ENCODE measurements around the gene S1PR3.

Gene S1PR3

DNA sequence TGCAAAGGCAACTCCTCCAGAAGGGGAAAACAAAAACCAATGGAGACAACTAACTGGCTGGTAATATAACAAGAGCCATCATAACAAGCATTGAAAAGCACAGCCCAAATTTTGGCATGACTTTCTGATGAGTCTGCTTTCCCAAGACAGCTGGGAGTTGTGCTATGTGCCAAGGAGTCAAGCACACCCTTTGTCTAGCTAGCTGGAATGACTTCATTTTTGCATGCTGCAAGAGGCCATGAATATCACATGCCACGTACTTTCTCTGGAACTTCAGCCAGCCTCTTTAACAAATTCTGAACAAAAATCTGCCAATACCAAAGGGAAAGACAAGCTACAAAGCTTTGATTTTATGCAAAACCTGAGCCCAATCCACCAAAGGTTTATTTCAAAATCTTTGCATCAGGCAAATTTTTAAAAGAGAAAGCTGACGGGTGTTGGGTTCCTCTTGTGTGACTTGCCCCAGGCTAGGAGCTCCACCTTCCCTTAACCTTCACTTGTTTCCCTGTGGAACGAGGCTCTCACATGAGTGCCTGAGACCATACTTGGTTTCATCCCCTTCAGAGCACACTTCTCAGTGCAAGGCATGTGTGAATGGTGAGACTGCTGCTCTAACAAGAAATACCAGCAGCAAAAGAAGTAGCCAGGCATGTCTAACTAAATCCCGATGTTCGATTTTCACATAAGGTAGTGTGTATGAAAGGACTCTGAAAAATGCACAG is 47.3 kb downstream of the S1PR3 start:
- DNase-seq (ENCODE audit: low spot score) = peak; percentile 86

DNA sequence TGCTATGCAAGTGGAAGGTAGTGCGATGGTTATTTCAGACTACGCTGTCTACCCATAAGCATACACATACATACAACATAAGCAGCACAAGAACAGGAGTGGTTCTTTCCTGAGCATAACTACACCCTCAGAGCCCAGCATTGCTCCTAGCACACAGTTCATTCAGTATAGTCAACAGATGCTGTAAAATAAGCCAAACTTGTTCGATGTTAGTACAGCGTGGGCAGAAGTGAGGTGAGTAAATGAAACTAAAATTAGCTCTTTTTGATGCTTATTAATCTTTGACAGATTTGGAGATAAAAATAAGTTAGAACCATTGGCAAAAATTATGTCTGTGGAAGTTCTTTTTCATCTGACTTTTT is 47.8 kb downstream of the S1PR3 start:
- DNase-seq (ENCODE audit: low spot score) = no peak

DNA sequence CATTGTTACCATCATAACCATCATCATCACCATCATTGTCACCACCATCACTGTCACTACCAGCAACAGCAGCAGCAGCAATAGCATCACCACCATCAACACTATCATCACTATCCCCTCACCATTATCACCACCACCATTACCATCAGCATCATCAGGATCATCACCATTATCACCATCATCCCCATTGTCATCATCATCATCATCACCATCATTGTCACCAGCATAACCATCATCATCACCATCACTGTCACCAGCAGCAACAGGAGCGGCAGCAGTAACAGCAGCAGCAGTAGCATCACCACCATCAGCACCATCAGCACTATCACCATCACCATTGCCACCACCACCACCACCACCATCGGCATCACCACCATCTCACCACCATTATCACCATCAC is 48.4 kb downstream of the S1PR3 start:
- DNase-seq (ENCODE audit: low spot score) = no peak

DNA sequence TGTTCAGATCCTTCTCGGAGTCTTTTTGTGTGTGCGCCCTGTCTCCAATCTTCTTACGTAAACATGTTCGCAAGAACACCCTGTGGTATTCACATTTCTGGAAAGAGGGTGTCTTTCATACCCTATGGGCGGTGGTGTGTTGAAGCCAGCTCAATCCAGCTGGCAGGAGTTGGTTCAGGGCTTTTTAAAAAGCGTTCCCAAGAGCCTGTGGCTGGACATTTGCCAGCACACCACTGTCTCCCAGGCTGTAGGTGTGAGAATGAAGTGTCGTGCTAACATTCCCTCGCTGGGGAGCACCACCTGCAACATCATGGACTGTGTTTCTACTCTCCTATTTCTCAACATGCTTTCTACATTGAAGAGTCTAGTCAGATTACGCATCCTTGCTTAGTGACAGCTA is 51.7 kb downstream of the S1PR3 start:
- no peak for DNase-seq (ENCODE audit: low spot score)

DNA sequence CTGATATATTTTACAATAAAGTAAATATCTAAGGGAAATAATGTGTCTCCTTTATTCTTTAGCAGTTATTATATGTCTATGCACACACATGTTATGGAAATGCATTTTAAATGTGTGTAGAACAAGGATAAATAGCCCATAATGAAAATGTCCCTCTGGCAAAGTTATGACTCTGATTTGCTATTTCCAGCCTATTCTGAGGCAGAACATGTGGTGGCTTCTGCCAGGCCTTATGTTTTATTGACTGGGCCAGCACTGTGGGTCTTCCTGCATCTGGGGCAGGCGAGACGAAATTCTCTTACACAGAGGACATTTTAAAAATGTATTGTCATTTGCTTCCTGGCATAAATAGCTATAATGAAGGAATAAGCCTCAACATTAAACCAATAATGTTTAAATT is 52.8 kb downstream of the S1PR3 start:
- no peak for DNase-seq (ENCODE audit: low spot score)

DNA sequence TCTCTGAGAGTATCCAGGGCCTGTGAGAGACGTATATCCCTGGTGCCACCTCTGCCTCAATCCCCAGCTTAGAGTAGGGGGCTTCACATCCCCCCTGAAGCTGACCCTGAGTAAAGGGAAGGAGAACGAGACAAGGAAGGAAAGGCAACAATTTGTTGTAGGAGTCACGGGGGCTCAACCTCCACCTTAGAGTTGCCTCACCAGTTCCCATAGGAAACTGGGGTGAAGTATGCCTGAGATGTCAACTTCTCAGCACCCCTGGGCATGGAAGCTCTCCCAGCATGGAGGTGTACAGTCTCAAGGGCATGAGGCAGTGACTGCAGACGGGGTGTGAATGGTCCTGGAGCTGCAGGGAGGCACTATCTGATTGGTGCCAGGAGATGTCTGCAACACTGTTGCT is 53.6 kb downstream of the S1PR3 start:
- DNase-seq (ENCODE audit: low spot score) = no peak

DNA sequence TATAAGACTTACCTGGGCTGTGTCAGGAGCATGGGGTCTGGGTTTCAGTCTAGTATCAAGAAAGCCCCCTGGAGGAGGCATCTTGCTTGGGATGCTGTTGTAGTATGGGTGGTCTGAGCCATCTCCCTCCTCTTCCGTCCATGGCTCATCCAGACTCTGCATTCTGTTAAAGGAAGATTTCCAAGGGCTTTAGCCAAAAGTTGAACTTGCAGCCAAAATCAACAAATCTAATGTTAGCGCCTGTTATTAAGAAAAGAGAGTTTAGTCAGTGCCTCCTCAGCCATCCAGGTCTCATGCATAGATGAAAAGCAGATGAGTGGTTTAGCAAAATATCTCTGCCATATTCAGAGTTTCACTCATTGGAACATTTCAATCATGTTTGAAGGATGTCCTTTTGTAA is 55.6 kb downstream of the S1PR3 start:
- DNase-seq (ENCODE audit: low spot score) = peak; percentile 56

DNA sequence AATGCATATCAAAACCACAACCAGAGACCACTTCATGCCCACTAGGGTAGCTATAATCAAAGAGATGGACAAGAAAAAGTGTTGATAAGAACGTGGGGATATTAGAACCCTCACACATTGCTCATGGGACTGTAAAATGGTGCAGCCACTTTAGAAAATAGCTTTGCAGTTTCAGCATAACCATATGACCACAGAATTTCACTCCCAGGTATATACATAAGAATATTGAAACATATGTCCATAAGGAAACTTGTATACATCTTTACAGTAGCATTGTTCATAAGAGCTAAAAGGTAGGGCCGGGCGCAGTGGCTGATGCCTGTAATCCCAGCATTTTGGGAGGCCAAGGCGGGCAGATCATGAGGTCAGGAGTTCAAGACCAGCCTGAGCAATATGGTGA is 56.4 kb downstream of the S1PR3 start:
- no peak for DNase-seq (ENCODE audit: low spot score)

DNA sequence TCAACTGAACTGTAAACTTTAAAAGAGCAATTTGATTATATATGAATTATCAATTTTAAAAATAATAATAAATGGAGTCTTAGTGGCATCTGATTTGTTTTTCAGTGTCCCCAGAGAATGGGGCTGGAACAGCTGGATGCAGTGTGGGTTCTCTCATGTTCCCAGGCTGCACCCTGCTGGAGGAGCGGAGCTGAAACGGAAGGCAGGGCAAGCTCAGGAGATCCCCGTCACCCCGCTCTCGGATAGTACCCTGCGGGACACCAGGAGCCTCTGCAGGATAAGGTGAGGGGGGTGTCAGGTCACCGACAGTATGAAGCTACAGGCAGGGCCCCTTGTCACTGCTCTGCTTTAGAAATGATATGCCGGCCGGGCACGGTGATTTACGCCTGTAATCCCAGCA is 57.3 kb downstream of the S1PR3 start:
- no peak for DNase-seq (ENCODE audit: low spot score)

DNA sequence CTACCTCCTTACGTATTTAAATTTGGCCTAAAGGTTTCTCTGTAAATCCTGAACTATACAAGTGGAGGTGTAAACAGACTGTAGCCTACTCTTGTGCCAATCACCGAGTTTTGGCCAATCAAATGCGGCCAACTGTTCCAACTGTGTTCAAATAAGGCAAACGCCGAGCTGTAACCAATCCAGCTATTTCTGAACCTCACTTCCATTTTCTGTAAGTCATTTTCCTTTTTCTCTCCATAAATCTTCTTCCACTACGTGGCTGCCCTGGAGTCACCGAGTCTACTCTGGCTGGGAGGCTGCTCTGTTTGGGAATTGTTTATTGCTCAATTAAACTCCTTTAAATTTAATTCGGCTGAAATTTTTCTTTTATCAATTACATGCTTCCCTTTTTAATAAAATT is 58.4 kb downstream of the S1PR3 start:
- no peak for DNase-seq (ENCODE audit: low spot score)

DNA sequence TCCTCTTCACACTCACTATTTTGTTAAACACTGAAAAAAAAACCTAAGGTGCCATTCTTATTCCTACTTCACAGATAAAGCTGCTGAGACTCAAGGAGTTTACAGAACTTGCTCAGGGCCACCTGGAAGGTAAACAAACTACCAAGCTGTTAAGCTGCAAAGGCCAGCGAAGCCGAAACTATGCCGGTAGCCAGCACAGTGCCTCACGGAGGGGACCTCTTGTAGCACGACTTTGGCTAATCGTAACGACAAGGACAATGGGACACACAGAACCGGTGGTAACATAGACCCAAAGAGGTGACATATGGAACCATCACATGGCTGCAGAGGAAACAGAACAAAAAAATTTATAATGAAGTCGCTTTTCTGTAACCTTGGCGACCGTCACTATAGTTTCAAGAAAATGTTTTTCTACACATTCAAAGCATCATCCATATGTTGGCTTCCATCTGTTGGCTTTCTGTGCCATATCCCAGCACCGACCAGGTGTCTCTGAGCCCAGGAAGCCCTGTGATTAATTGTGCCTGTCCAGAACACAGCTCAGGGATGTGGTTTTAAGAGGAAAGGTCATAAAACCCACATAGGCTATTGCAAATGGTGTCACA is 60.3 kb downstream of the S1PR3 start:
- DNase-seq (ENCODE audit: low spot score) = no peak

DNA sequence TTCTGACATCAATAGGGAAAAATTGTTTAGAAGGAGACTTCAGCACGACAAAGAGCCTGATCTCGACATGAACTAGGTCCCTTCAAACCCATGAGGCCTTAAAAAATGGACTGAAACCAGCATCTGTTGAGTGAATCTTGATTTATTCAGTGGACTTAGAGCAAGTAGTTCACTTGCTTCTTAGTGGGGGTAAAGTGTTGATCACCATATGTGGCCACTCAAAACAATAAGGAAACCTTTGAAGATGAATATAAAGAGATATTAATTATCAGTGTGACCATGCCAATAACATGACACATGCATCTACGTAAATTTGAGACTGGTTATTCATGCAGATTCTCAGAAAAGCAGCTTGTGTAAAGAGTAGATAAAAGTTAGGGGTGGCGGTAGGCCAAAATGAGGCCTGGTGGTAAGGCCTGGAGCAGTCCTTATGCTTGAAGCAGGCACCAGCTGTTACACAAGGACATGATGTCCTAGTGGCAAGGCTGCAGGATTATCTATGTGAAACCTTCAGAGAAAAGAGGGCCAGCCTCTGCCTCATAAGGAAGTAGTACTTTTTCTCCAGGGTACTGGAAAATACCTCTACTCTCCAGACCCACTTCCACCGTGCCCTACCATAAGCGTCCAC is 61.3 kb downstream of the S1PR3 start:
- no peak for DNase-seq (ENCODE audit: low spot score)

DNA sequence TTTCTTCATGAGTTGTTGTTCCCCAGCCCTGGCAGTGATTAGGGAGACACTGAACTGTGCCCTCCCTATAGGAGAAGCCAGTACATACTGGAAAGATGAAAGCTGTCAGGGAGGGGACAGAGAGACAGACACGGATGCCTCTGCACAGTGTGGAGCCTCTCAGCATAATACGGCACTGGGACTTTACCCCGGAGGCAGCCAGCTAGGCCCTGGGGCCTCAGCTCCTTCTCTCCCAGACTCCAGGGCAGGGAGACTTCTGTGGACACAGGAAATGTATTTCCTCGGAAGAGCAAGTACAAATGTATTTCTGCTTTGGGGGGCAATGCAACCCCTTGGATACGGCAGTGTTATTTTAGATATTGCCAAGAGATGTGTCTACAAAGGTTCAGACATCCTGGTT is 62.0 kb downstream of the S1PR3 start:
- DNase-seq (ENCODE audit: low spot score) = no peak
